ENCODE measurements around the gene WDR36.

WDR36 gene

DNA sequence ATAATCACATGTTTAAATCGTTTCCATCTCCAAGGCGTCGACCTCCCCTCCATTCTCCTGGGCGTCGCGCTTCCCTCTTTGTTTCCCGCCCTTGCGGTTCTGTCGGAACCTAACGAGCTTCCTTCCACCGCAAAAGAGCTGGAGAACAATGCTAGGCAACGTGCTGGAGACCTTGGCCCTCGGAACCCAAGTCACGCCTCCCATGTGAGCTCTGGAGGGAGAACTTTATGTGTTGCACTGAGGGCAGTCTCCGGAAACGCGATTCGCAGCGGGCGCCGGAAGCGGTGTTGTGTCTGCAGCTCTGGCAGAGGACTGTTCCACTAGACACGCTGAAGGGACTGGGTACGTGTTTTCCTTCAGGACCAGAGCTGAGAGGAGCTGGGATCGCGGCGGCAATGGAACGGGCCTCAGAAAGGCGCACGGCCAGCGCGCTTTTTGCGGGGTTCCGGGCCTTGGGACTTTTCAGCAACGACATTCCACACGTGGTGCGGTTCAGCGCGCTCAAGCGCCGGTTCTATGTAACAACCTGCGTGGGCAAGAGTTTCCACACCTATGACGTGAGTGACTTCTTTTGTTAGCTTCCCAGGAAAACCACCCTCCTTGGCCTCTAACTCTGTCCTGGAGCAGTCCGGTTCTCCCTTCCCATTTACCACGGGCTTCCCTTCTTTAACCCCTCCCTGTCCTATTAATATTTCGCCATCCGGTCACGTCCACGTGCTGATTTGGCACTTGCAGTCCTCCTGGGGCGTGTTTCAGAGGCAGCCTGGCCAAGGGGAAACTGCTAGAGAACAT is at the start of gene WDR36:
Gene WDR36, plus strand, starts transcription at position 287 of the 792 bp plus-strand sequence. Its CDS starts 109 bp downstream, at position 396.
- DNase-seq, result peak; percentile 88 to 90

DNA sequence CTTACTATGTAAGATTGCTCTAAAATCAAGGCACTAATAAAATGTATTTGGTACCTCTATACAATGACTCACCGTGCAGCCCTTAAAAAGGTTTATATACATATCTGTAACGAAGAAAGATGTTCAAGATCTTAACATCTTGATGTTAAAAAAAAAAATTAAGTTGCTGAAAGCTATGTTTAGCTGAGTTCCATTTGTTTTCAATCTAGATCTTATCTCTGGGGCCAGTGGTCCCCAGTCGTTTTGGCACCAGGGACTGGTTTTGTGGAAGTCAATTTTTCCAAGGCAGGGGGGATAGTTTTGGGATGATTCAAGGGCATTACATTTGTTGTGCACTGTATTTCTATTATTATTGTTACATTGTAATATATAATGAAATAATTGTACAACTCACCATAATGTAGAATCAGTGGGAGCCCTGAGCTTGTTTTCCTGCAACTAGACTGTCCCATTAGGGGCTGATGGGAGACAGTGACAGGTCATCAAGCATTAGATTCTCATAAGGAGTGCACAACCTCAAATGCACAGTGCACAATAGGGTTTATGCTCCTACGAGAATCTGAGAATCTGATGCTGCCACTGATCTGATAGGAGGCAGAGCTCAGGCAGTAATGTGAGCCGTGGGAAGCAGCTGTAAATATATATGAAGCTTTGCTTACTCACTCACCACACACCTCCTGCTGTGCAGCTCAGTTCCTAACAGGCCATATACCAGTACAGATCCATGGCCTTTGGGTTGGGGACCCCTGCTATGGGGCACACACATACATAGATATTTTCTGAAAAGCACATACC is 48.2 kb upstream of the WDR36 start:
- no peak for DNase-seq

DNA sequence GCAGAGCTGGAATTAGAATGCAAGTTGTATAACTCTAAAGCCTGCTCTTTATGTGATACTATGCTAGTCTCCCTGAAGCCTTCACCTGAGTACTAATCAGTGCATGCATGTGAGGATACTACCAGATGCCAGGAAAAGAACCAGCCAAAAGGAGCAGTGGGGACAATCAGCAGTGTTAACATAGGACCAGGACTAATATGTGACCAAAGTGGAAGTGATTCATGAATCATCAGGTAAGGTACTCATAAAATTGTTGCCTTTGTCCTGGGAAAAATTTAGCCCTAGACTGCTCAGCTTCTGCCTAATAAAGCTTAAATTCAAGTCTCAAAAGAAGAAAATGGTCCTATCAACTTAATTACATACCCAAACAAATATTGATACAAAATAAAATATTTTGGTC is 34.1 kb upstream of the WDR36 start:
- DNase-seq, result no peak

DNA sequence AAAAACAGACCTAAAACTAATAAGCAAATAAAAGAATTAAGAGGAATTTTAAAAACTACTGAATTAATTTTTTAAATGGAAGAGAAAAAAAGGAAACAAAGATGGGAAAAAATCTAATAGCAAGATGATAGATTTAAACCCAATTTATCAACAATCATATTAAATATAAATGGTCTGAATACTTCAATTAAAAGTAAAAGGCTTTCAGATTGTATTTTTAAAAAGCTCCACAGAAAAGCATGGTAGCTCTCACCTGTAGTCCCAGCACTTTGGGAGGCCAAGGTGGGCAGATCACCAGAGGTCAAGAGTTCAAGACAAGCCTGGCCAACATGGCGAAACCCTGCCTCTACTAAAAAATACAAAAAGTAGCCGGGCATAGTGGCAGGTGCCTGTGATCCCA is 32.0 kb upstream of the WDR36 start:
- no peak for DNase-seq

DNA sequence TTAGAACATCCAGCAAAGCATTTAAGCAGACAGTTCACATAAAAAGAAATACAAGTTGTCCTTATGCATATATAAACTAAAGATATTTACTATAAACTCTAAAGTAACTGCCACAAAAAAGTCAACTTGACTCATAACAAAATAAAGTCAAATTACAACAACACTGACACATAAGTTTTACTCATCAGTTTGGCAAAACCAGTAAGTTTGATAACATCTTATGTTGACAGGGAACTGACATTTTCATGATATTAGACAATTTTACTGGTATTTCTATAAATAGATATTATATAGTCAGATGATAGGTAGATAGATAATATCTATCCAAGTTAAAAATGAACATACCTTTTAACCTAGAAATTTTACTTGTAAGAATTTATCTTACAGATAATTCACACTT is 30.5 kb upstream of the WDR36 start:
- no peak for DNase-seq

DNA sequence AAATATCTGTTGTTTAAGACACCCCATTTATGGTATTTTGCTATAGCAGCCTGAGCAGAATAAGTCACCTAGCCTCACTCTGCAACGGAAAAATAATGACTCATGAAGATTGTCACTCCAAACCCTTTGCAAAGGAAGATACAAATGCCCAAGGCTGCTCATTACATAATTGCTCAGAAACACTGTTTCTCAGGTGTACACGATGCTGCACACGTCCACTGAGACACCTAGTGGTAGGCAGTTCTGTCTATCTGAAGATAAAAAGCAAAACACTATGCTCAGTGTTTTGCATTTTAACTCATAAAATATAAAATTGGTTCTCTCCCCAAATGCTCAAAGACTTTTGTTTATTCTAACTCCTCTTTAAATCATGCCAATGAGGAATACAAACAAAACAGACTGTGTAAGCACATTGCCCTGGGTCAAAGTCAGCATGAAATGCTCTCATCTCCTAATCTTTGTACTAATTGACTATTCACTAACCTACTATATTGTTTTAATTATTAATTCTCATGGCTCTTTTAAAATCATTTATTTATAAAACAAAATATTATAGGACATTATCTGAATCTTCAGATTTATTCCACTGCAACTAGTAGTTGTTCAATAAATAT is 28.3 kb upstream of the WDR36 start:
- no peak for DNase-seq

DNA sequence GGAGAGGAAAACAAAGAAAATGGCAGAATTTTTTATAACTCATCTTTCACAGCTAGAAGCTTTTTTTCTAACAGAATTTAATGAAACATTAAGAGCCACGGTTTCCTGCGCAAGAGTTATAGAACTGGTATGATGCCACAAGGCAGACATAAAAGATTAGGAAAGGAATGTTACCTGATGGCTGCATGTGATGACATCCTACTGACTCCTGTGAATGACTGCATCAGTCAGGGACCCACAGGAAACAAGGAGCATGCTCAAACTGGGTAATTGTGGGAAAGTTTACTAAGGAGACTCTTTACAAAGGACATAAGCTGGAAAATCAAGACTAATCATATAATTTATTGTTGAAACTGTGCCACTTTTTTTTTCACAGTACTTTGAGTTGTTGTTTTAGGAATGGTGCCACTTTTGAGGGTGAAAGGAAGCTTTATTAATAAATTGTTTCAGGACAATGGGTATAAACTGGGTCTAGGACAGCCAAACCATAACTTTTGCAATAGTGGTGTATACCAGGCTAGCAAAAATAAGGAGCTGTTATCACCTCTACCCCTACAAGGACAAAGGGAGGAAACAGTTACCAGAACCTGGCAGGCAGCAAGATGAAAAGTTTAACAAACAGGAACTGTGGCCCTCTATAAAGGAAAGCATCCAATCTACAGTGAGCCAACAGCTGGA is 25.7 kb upstream of the WDR36 start:
- DNase-seq, result no peak

DNA sequence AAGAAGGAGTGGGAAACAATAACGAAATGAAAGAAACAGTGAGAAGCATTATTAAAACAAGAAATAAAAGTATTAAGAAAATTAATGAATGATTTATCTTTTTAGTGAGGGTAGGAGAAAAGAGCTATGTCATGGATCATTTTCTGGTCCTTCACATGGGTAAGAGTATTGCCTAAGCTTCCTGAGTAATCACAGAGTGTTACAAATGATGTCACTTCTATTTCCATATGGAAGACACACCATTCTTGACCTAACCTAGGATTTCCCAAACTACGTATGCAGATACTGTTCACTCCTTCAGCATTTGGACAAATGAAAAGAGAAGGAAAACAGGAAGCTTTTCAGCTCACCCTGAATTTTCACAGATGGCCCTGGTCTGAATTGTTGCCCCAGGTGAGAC is 23.9 kb upstream of the WDR36 start:
- DNase-seq, result no peak

DNA sequence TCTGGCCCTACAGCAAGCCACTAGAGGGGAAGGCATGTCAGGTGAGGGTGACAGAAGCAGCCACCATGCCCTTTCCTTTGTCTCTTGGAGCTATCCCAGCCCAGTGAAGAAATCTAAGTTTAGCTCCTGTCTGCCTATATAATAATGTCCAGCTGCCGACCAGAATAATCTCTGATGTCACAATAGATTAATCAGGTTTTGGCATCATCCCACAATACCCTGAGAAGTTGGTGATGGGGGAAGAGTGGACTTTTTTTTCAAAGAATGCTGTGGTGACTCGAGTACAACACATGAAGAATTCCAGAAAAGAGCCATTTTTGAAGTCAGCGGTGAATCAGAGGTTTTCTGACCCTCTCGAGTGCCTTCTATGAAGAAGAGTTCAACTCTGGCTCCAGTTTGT is 22.3 kb upstream of the WDR36 start:
- no peak for DNase-seq

DNA sequence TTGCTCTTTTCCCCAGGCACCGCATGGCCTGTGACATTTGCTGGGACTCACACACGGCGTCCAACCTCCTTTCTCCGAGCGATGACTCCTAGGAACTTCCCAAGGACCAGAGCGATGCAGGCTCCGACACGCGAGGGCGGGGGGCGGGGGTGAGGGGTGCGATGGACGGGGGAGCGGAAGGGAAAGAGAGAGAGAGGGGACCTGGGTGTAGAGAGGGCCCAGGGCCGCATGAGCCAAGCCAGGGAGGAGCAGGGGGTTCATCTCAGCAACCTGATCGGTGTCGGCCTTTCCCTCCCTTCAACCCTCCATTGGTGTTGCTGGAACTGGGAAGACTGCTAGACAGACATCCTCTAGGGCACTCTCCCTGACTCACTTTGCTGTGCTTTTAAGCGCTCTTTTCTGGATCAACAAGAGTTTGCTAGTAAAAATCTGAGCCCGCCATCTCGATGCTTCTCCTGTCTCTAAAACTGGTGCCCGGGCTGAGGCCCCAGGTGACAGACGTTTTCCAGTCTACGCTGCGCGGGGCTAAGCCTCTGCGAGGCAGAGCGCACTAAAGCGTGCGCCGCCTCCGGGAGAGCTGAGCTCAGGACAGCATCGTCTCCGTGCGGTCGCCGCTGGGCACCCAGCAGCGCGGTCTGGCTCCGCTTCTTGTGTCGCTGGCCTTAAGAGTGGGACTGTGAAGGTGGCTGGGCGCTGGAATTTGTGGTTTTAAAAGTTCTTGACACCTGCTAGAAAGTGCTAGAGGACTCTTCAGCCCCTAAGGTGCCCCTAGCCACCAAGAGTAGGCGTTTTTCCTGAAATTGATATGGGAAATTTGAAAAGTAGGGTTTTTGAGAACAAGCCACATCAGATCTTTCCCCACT is 21.6 kb upstream of the WDR36 start:
- DNase-seq, result peak in 1 of 2 donors; percentile 26

DNA sequence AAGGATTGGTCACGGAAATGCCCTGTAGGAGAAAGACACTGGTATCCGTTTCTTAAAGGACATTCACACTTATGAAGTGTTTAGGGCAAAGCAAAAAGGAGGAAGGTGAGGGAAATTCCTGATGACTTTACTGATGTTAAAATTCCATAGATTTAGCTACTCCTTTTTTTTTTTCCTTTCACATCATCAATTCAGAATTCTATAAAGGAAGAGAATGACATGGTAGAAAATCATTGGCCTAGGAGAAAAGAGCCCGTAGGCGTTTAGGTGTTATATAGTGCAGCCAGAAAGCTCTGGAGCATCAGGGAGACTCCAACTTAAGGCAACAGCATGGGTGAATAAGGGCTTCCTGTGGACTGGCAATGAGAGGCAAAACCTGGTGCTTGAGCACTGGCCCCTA is 20.7 kb upstream of the WDR36 start, which contains the start of gene TSLP:
Gene TSLP, plus strand, starts transcription at position 301 of the 400 bp plus-strand sequence. CDS start 178 bp downstream, outside the sequence.
- DNase-seq, result no peak

DNA sequence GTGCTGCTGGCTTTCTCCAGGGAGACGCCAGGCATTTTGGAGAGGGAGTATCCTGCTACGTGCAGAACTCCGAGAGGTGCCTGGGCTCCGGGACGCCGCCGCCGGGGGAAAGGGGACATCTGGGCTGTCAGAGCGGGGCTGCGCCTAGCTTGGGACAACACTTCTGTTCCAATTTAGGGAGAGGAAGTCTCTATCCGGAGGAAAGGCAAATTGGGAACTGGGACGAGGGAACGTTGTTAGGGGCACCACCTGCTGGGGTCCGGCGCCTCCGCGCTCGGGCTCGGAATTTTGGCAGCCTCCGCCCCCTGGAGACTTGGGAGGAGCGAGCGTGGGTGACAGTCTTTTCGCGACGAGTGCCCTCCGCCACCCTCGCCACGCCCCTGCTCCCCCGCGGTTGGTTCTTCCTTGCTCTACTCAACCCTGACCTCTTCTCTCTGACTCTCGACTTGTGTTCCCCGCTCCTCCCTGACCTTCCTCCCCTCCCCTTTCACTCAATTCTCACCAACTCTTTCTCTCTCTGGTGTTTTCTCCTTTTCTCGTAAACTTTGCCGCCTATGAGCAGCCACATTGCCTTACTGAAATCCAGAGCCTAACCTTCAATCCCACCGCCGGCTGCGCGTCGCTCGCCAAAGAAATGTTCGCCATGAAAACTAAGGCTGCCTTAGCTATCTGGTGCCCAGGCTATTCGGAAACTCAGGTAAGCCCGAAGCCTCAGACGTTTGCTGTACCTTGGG is 19.0 kb upstream of the WDR36 start:
- peak; percentile 50 for DNase-seq

DNA sequence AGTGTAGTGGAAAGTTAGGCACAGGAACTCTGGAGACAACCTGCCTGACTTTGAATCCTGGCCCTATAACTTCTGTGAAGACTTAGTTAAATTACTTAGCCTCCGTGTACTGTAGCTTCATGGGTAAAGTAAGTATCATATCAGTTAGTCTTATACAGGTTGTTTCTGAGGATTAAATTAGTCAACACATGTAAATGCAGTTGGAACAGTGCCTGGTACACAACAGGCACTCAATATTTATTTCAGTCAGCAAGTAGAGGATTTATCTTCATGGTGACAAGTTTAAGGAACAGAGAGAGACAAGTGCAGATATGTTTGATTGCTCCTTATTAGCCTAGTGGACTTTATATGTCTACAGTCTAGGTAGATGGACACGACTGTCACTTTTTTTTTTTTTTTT is 17.9 kb upstream of the WDR36 start:
- DNase-seq, result no peak

DNA sequence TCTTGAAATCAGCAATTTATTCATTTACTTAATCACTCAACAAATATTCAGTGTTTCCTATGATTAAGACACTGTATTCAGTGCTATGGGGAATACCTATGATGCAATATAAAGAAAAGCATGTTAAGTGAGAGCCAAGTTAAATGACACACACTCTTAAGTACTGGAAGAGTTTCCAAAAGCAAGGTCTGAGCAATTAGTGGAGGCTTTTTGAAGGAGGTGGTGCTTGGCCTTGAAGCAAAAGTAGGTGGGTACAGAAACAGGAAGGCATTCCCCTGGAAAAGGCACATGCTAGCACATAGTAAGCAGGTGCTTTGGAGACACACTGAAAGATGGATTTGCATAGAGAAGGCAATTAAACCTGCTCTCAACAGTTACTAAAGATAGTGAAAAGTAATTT is 16.6 kb upstream of the WDR36 start:
- no peak for DNase-seq

DNA sequence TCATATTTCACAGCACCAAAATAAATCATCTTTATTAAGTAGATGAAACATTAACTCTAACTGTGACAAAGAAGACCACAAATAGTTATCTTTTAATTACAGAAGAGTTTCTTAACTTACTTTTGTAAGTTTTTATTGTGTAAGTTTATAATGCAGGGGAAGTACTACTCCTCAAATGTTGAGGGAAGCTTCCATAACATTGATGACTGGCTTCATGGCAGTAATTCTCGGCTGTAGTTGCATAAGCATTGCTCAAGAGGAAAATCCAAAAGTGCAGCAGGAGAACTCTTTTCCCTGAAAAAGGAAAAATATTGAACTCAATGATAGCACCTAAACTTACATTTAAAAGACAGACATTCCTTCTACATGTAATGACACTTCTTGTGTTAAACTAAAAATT is 16.1 kb upstream of the WDR36 start:
- DNase-seq, result no peak

DNA sequence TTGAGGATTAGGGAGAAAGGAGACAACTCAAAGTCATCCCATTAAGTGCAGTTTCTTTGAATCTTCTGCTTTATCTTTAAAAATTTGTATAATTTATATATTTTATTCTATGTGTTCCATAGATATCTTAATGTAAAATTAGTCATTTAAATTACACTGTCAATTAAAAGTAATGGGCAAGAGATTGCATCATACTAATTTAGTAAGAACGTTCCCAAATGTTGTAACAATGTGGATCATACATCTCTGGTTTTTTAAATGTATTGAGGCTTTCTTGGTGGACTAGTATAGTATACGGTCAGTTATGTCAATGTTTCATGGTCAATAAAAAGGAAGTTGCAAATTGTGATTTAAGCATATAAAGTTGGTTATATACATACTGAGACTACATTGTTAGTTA is 14.5 kb upstream of the WDR36 start:
- DNase-seq, result no peak

DNA sequence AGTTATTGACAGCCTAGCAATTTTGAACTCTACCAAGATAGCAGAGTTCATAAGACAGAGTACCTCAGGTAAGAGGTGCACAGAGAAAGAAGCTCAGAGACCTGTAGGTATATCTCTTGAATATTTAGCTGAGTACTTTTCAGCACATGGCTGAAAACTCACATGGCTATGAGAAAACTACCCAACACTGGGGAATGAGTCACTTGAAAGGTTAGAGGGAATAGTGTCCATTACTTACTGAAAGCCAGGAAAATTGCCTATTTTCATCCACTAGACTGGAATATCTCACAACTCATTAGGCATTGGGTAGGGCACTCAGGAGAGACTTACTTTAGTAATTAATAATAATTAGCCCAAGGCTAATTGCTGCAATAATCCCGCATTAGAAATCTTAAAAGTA is 12.3 kb upstream of the WDR36 start:
- DNase-seq, result no peak

DNA sequence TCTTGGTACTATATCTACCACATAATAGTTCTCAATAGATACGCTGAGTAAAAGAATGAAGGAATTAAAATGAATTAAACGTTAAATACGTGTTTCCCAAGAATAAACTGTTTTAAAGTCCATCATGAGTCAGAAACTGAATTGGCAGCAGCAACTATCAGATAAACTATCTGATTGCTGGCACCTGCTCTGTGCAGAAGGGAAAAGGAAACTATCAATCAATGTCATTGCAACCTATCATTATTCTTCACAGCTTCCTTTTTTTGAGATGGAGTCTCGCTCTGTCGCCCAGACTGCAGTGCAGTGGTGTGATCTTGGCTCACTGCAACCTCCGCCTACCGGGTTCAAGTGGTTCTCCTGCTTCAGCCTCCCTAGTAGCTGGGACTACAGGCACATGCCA is 8.8 kb upstream of the WDR36 start:
- no peak for DNase-seq

DNA sequence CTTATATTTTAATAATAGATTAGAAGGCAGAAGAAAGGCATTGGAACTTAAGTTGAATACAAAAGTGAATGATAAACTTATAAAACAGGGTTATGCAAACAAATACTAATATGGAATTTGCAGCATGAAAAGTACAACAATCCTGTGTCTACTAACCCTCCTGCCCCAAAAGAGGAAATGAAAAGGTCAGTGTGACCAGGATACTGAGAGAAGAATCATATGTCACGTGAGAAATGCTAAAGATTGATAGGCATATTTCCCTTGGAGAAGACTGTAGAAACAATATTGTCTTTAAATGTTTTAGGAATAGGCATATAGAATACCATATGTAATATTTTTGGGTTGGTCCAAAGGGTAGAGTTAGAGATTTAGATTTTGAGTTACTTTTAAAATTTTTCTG is 3.8 kb downstream of the WDR36 start:
- no peak for DNase-seq

DNA sequence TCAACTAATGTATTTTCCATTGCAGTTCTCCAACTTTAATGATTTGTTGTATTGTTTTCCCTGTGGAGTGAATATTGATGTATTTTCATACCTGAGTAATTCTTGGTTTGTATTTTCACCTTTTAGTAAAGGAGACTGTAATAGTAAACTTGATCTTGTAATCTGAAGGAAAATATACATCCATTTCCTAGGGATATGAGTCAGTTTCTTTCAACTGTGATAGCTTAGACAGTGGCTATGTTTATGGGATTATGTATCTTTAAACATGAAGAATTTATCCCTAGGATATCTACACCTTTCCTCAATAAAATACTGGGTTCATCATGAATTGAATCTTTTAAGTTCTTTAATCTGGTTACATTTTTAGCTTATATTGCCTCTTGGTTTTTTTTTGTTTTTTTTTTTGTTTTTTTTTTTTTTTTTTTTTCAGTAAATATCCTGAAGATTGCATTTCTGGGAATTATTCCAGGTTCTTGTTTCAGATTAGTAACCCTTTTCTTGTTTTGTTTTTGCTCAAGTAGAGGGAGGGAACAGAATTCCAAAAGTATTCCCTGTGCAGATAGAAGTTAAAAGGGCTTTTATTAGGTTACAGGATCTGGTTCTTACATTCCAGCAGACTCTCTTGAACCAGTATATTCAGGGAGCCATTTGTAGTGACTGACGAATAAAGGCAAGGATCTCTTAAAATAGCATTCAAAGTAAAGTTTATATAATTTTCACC is 7.1 kb downstream of the WDR36 start:
- no peak for DNase-seq

All from stimulated activated CD4-positive, alpha-beta T cell treated with anti-CD3 and anti-CD28 coated beads, Interleukin-2, amount 100 ng/mL, for 48 hours (primary cell).